IPS-NIHi7 (cell line): ENCODE measurements around the gene CXCR1.
A peak's percentile ranks its signal among the peaks of the same experiment; 100 is the strongest.
"Not testable (repeated sequence)": the region's sequence is repeated elsewhere in the genome, so short reads cannot be mapped to it uniquely, and the experiment has no call there.

Source experiments
- DNase-seq: peaks from one replicate; pipeline ENCODE4 v3.0.0; 2012; ENCODE audit warnings: mixed read lengths; ENCODE audit errors: extremely low spot score

The CXCR1 gene

GRCh38 chr2:218161644-218162043, 5.1 kb downstream of the CXCR1 start:
- no peak for DNase-seq

- no peak for DNase-seq
Measured at GRCh38 chr2:218155953-218156479, 10.7 kb downstream of the CXCR1 start.

DNA sequence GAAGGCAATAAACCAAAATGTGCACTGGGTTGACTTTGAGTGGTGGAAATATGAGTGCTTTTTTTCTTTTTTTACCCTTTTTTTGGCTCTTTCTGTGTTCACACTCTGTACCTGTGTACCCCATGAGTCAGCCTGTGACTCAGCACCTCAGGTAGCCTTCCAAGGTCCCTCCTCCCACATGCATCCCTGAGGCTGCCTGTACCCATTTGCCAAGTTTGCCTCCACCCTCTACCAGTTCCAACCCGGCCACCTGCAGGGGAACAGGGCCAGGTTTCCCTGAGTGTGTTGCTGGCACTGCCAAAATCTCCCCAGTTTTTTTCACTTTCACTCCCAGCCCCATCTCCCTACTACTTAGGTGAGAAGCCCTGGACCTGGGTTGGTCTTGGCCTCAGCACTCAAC, 14.0 kb downstream of the CXCR1 start:
- DNase-seq, result no peak

DNA sequence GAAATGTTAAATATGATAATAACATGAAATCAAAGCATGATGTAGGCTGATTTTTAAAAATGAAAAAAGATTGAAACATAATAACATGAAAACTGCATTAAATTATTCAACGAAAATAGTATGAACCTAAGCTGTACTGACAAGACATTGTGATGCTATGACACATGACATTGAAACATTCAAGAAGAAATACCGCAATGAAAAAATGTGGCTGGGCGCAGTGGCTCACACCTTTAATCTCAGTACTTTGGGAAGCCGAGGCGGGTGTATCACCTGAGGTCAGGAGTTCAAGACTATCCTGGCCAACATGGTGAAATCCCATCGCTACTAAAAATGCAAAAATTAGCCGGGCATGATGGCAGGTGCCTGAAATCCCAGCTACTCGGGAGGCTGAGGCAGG, 14.6 kb downstream of the CXCR1 start:
- no peak for DNase-seq

- no peak for DNase-seq
Measured at GRCh38 chr2:218149848-218150440, 16.8 kb downstream of the CXCR1 start.

- no peak for DNase-seq
Measured at GRCh38 chr2:218149098-218149497, 17.7 kb downstream of the CXCR1 start.

GRCh38 chr2:218146056-218146455, 20.7 kb downstream of the CXCR1 start:
- no peak for DNase-seq

- DNase-seq, result no peak
Measured at GRCh38 chr2:218145124-218145523, 21.6 kb downstream of the CXCR1 start.

GRCh38 chr2:218138047-218138446, 28.7 kb downstream of the CXCR1 start:
- DNase-seq, result no peak

DNA sequence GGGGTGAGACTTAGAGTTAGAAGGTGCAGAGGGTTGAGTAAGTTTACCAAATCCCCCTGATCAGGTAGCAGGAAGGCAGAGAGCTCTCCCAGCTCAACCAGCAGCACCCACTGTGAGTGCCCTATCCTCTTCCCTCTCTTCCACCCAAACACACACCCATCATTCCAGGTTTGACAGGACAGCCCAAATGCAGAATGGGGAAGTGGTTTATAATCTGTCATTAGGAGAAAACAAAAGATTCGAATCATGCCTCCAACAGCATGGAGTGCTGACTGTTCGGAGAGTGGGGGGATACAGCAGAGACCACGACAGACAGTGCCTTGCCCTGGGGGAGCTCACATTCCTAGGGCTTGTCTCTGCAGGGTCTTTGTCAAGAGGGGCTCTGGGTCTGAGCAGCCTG, 29.2 kb downstream of the CXCR1 start:
- no peak for DNase-seq

DNA sequence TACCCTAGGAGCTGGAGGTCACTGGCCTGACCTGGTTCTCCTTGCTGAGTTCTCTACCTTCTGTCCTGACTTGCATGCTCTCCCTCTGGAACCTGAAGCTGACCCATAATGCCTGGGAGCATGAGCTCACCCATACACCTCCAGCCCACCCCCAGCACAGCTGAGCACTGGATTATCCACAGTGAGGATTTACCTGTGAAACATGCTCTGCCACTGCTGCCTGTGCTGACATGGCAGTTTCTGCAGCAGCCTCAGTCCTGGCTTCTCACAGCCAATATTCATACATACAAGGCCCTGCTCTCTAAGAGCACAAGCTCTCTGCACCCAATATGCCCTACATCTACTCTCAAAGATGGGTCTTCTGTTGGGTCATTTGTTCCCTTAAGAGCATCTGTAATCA, 35.9 kb downstream of the CXCR1 start:
- no peak for DNase-seq

- DNase-seq, result no peak
Measured at GRCh38 chr2:218130377-218130776, 36.4 kb downstream of the CXCR1 start.

DNA sequence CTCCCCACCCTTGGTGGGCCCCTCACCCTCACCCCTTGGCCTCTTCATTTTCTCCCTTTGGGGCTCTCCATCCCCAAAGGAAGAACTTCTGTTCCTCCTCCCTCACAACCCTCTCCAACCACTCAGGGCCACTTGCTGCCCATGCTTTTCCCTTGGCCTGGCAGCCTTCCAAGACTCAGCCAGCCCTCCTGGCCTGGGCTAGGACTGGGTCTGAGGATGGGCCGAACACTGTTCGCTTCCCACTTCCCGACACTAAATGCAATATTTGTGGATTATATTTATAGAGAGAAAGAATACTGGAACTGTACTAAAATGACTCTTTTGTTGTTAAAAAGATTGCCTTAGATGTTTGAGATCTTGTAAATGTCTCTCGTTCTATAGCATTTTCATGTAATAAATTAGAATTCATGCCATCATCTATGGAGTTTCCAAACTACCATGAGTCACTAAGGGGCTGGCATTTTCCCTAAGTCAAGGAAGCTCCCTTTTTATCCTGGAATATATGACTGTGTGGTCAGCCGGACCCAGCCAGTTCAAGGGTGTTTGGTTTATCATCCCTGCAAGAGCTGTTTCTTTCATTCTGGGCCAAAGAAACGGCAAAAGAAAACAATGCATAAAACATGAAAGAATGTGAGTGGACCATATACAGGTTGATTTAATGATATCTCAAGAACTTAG, 37.2 kb downstream of the CXCR1 start:
- no peak for DNase-seq

GRCh38 chr2:218128781-218129457, 37.8 kb downstream of the CXCR1 start:
- DNase-seq, result no peak

- no peak for DNase-seq
Measured at GRCh38 chr2:218127929-218128455, 38.8 kb downstream of the CXCR1 start.

GRCh38 chr2:218125626-218126080, 41.1 kb downstream of the CXCR1 start, which contains the start of gene CXCR2:
Gene CXCR2, plus strand, starts transcription at chr2:218126028. Its CDS starts 8,774 bp downstream, at chr2:218134802.
- DNase-seq, result peak; percentile 51

- DNase-seq, result no peak
Measured at GRCh38 chr2:218125095-218125494, 41.7 kb downstream of the CXCR1 start.

DNA sequence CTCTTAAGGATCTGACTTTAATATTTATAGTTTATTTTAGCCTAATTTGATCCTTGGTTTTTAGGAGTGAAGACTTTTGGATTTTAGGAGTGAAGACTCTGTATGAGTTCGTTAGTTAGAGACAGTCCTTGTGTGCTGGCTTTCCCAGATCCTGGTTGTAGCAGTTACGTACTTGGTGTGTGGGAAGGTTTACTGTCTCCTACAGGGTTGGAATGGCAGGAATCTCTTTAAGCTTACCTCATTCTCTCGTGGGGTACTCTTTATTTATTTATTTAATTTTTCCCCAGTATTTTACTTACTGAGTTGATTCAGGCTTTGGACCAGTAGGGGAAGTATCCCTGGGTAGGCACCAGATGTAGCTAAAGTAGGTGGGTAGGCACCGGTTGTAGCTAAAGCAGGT, 42.8 kb downstream of the CXCR1 start:
- no peak for DNase-seq

DNA sequence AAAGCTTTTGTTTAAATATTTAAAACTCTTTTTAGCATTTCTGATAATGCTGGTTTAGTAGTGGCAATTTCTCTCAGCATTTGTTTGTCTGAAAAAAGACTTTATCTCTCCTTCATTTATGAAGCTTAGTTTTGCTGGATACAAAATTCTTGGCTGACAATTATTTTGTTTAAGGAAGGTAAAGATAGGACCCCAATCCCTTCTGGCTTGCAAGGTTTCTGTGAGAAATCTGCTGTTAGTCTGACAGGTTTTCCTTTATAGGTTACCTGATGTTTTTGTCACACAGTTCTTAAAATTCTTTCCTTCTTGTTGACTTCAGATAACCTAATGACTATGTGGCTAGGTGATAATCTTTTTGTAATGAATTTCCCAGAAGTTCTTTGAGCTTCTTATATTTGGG, 44.5 kb downstream of the CXCR1 start:
- DNase-seq, result not testable (repeated sequence)

DNA sequence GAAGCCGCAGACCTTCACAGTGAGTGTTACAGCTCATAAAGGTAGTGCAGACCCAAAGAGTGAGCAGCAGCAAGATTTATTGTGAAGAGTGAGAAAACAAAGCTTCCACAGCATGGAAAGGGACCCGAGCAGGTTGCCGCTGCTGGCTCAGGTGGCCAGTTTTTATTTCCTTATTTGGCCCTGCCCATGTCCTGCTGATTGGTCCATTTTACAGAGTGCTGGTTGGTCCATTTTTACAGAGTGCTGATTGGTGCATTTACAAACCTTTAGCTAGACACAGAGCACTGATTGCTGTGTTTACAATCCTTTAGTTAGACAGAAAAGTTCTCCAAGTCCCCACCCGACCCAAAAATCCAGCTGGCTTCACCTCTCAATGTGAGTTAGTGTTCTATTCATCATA, 45.0 kb downstream of the CXCR1 start:
- not testable (repeated sequence) for DNase-seq
